Measurements from ENCODE around the gene CPT1B. TPM values are rescaled to one million over a fixed set of nuclear protein-coding genes. Genes with fewer than 3 reads are reported as not detected.

CPT1B gene
- total and polyA plus RNA-seq, 2 donors (not counting 1 experiment from before 2014, with no cell fraction given) = 55.0 to 109 TPM

GRCh38 chr22:50524676-50525103, 53.5 kb downstream of the CPT1B start:
- peak overlapping the region in 1 of 2 donors; percentile 83 for H3K27ac ChIP-seq (ENCODE audit: low read length in 2 of 2)
- Mint-ChIP-seq H3K4me1 (peaks cover 34% of the 10 kb centered on the region), H3K4me3 (peak overlapping the region; percentile 90), H3K27me3 (no peaks in the 10 kb centered on the region), H3K9me3 (ENCODE audit: insufficient read depth) (no peaks in the 10 kb centered on the region), H3K27ac (peak overlapping the region; percentile 82)
- peaks cover 27% of the 10 kb centered on the region for H4K20me1 ChIP-seq (ENCODE audit: control insufficient read depth, insufficient read depth, low read length, poor library complexity, severe bottlenecking)
- no peaks in the 10 kb centered on the region for H3K27me3 ChIP-seq (replicated peaks in 1 of 4; ENCODE audit: control extremely low read depth in 1 of 4, control insufficient read depth in 3 of 4, insufficient read depth in 4 of 4, low read length in 3 of 4)
- H3K79me2 ChIP-seq (ENCODE audit: control insufficient read depth, insufficient read depth, low read length) = peaks cover 45% of the 10 kb centered on the region
- H3K9ac ChIP-seq (ENCODE audit: low read length) = peak overlapping the region; percentile 89
- peak overlapping the region; percentile 78 for H2AFZ ChIP-seq (ENCODE audit: insufficient read depth, low read depth, low read length, poor library complexity, severe bottlenecking)
- intact Hi-C loops (cut with micrococcal nuclease) = loop anchor here (1.0 to 5.0 kb wide), 5 partner anchors 16 to 279 kb away; partner anchors contain the start of genes CHKB, NCAPH2 and TUBGCP6
- TF ChIP-seq EZH2 (IDR thresholded peaks at IDR 0.05; ENCODE audit: borderline replicate concordance, insufficient read depth, low read depth, low read length, poor library complexity, severe bottlenecking) (no peak), CTCF (IDR thresholded peaks at IDR 0.05) (no peak)
- H3K4me2 ChIP-seq (replicated peaks; ENCODE audit: low read depth, low read length, poor library complexity, severe bottlenecking) = peak overlapping the region; percentile 98
- DNase-seq = peak; percentile 40
- no peak for ATAC-seq (ENCODE audit: low read depth)
- H3K9me3 ChIP-seq (ENCODE audit: control extremely low read depth in 1 of 3, control insufficient read depth in 2 of 3, insufficient read depth in 1 of 3, low read length in 2 of 3) = peaks cover 0 to 7% (median 0%) of the 10 kb centered on the region in 3 donors
- peak overlapping the region; percentile 4 to 82 (median 69) for H3K4me3 ChIP-seq (ENCODE audit: control extremely low read depth in 1 of 5, extremely low read depth in 1 of 5, insufficient read depth in 1 of 5, low read depth in 2 of 5, low read length in 4 of 5)
- ChIA-PET POLR2A (interaction anchor here (1.4 to 2.7 kb wide), 6 partner anchors 10 to 58 kb away, joined by 8 to 35 read pairs (median 14); partner anchors contain the start of genes CHKB, KLHDC7B, LMF2 and NCAPH2), CTCF (interaction anchor here (1.0 to 3.3 kb wide), 13 partner anchors 11 to 183 kb away, joined by 3 to 71 read pairs (median 11); partner anchors contain the start of genes ADM2, LMF2, MIOX and NCAPH2)
- peaks cover 0 to 31% of the 10 kb centered on the region in 2 experiments for H3K36me3 ChIP-seq (replicated peaks in 1 of 2; ENCODE audit: control extremely low read depth in 1 of 2, control insufficient read depth in 1 of 2, extremely low read depth in 1 of 2, insufficient read depth in 2 of 2, low read length in 1 of 2)
- WGBS (ENCODE audit: insufficient coverage) = 9% methylated on average over 18 of the region's 19 CpGs
- H3K4me1 ChIP-seq (ENCODE audit: control insufficient read depth in 2 of 2, insufficient read depth in 2 of 2, low read length in 2 of 2) = peaks cover 16 to 48% of the 10 kb centered on the region in 2 donors
